HCT116 (cell line): Measurements from ENCODE around the gene NBPF8. TPM values are rescaled to one million over a fixed set of nuclear protein-coding genes. Genes with fewer than 3 reads are reported as not detected.
A peak's percentile ranks its signal among the peaks of the same experiment; 100 is the strongest.
"Not testable (repeated sequence)": the region's sequence is repeated elsewhere in the genome, so short reads cannot be mapped to it uniquely, and the experiment has no call there.

Source experiments
- ATAC-seq: fragments of 200-7000 bp; cut with Tn5 transposase; 2 replicates; pipeline ENCODE4 v1.9.1; 2020; ENCODE audit warnings: mild to moderate bottlenecking, moderate library complexity
- BruUV-seq: library from RNA; stranded (reverse); fragments of 400-500 nt; replicated peaks from 2 replicates; lab custom pipeline; 2021; lab: Mats Ljungman, UMichigan
- CTCF ChIA-PET: fragments of 300-600 bp; sonication (Branson Sonifier 250); formaldehyde crosslinking; loops from one replicate; lab custom pipeline; 2021; ENCODE audit warnings: antibody characterized with exemption; lab: Charles Lee
- POLR2A ChIA-PET: fragments of 300-600, 350-600 bp; sonication (Branson Sonifier 250); formaldehyde crosslinking; loops from one replicate; lab custom pipeline; 2021; ENCODE audit warnings: antibody characterized with exemption; lab: Charles Lee
- RAD21 ChIA-PET, 2 experiments: fragments of 300-600 bp; sonication (Branson Sonifier 250); formaldehyde crosslinking; loops; one replicate each; lab custom pipeline; 2023; ENCODE audit warnings: low total read pairs in 2 of 2; ENCODE audit not compliant: uncharacterized antibody in 2 of 2, unreplicated experiment in 2 of 2, low non-redundant PET in 1 of 2; lab: Charles Lee
- DNase-seq: peaks from one replicate; pipeline ENCODE4 v3.0.0-alpha.2; 2010; ENCODE audit warnings: low read depth, low spot score
- H2AFZ ChIP-seq: fragments of 200-600 bp; shearing (Covaris generic), sonication (generic); 2 replicates; pipeline ENCODE4 v1.6.1; 2017; ENCODE audit warnings: low read depth, mixed run types, mixed read lengths, antibody characterized with exemption, low read length; ENCODE audit not compliant: poor library complexity, severe bottlenecking
- H3K27ac ChIP-seq: 2 replicates; pipeline ENCODE4 v1.5.1; 2012; ENCODE audit warnings: low read depth, low read length
- H3K27me3 ChIP-seq: fragments of 200-600 bp; sonication (generic); 2 replicates; pipeline ENCODE4 v1.6.1; 2016; ENCODE audit warnings: mixed run types, low read length, mixed read lengths; ENCODE audit not compliant: insufficient read depth
- H3K36me3 ChIP-seq, 2 experiments: fragments of 200-500 bp in 1 of 2; fragments of 200-600 bp in 1 of 2; sonication (Bioruptor generic) in 1 of 2; sonication (generic) in 1 of 2; 2 replicates each; pipeline versions ENCODE4 v1.5.1 to v1.6.1; 2014 to 2016; ENCODE audit warnings: low read length in 2 of 2, inconsistent platforms in 1 of 2, mixed read lengths in 1 of 2, mixed run types in 1 of 2; ENCODE audit not compliant: insufficient read depth in 2 of 2, control insufficient read depth in 1 of 2
- H3K4me1 ChIP-seq, 2 experiments: fragments of 200-600 bp in 1 of 2; sonication (generic) in 1 of 2; 2 replicates each; pipeline versions ENCODE4 v1.5.1 to v1.6.1; 2012 to 2017; ENCODE audit warnings: low read length in 2 of 2, inconsistent platforms in 1 of 2, mild to moderate bottlenecking in 1 of 2, mixed read lengths in 1 of 2, mixed run types in 1 of 2, moderate library complexity in 1 of 2; ENCODE audit not compliant: insufficient read depth in 2 of 2, control insufficient read depth in 1 of 2
- H3K4me2 ChIP-seq: fragments of 200-600 bp; sonication (generic); 2 replicates; pipeline ENCODE4 v1.6.1; 2017; ENCODE audit warnings: mixed run types, low read length, mixed read lengths
- H3K4me3 ChIP-seq, 2 experiments: fragments of 200-600 bp in 1 of 2; sonication (generic) in 1 of 2; replicated peaks in 1 of 2; 2 replicates each; pipeline ENCODE4 v1.5.1; 2011 to 2016; ENCODE audit warnings: low read length in 2 of 2, control low read depth in 1 of 2, low read depth in 1 of 2, mild to moderate bottlenecking in 1 of 2, mixed read lengths in 1 of 2, mixed run types in 1 of 2
- H3K79me2 ChIP-seq: fragments of 200-600 bp; sonication (generic); 2 replicates; pipeline ENCODE4 v1.6.1; 2017; ENCODE audit warnings: mild to moderate bottlenecking, mixed run types, low read length, moderate library complexity, mixed read lengths; ENCODE audit not compliant: insufficient read depth
- H3K9ac ChIP-seq: fragments of 200-600 bp; sonication (generic); 2 replicates; pipeline ENCODE4 v1.6.1; 2016; ENCODE audit warnings: low read length, mixed read lengths
- H3K9me2 ChIP-seq: fragments of 200-600 bp; sonication (generic), shearing (Covaris generic); 2 replicates; pipeline ENCODE4 v1.6.1; 2017; ENCODE audit warnings: mixed run types, mild to moderate bottlenecking, moderate library complexity; ENCODE audit not compliant: insufficient read depth
- H3K9me3 ChIP-seq, 2 experiments: fragments of 200-500 bp in 1 of 2; fragments of 200-600 bp in 1 of 2; sonication (Bioruptor generic) in 1 of 2; sonication (generic) in 1 of 2; 2 replicates each; pipeline ENCODE4 v1.6.1; 2014 to 2017; ENCODE audit warnings: low read length in 2 of 2, mixed read lengths in 2 of 2, inconsistent platforms in 1 of 2, low read depth in 1 of 2, mild to moderate bottlenecking in 1 of 2, mixed run types in 1 of 2, moderate library complexity in 1 of 2; ENCODE audit not compliant: control insufficient read depth in 1 of 2, insufficient read depth in 1 of 2
- H4K20me1 ChIP-seq: fragments of 200-600 bp; sonication (generic), shearing (Covaris generic); 2 replicates; pipeline ENCODE4 v1.6.1; 2017; ENCODE audit warnings: mixed run types, mild to moderate bottlenecking, moderate library complexity; ENCODE audit not compliant: insufficient read depth
- RAD21 ChIP-seq: IDR thresholded peaks from 2 replicates; pipeline ENCODE4 v1.6.1; 2012; ENCODE audit warnings: low read depth, mild to moderate bottlenecking
- intact Hi-C: fragments of 100-400 bp; cut with micrococcal nuclease; formaldehyde crosslinking; loops from 2 replicates; pipeline ENCODE4 v1.10.0; 2022
- total RNA-seq: library from RNA; stranded (reverse); gene quantifications from one replicate; pipeline ENCODE4 v1.2.1, GENCODE V29; 2021; ENCODE audit not compliant: unreplicated experiment

Gene NBPF8
- total RNA-seq, 1 experiment from 2014 or later: 10.3 TPM

- H2AFZ ChIP-seq, H3K27ac ChIP-seq, H3K4me2 ChIP-seq, intact Hi-C loops, H3K79me2 ChIP-seq, ATAC-seq, H3K27me3 ChIP-seq, RAD21 ChIA-PET, POLR2A ChIA-PET, BruUV-seq, H3K9me2 ChIP-seq, H3K36me3 ChIP-seq, CTCF ChIA-PET, H3K4me1 ChIP-seq, H3K9me3 ChIP-seq, DNase-seq, H4K20me1 ChIP-seq, H3K9ac ChIP-seq, H3K4me3 ChIP-seq: not testable (repeated sequence)
These were observed 19.0 kb downstream of the NBPF8 start for GRCh38 chr1:120433831-120434230.

GRCh38 chr1:120449124-120449523, 34.3 kb downstream of the NBPF8 start:
- H3K27ac ChIP-seq, H3K27me3 ChIP-seq, RAD21 ChIA-PET, intact Hi-C loops, ATAC-seq, H3K36me3 ChIP-seq, H2AFZ ChIP-seq, H3K4me1 ChIP-seq, H3K79me2 ChIP-seq, CTCF ChIA-PET, H4K20me1 ChIP-seq, H3K9me2 ChIP-seq, POLR2A ChIA-PET, DNase-seq, H3K4me2 ChIP-seq, BruUV-seq, H3K9ac ChIP-seq, H3K9me3 ChIP-seq, H3K4me3 ChIP-seq: not testable (repeated sequence)
- TF ChIP-seq RAD21: 0 out of 2 replicates have a peak, but pooled peaks have one; percentile 16

Other genes with a start within 250 kb of the NBPF8 start
- gene SEC22B, start 238.5 kb upstream of the NBPF8 start, total RNA-seq: 14.2 TPM